ENCODE results near the gene GPC3.

Gene GPC3

GRCh38 chrX:133587818-133588217, 397.6 kb downstream of the GPC3 start:
- FAIRE-seq = no peak

- no peak for FAIRE-seq
These were observed 398.3 kb downstream of the GPC3 start for GRCh38 chrX:133587071-133587470.

- no peak for FAIRE-seq
These were observed 399.0 kb downstream of the GPC3 start for GRCh38 chrX:133586443-133586842.

GRCh38 chrX:133583825-133584224, 401.6 kb downstream of the GPC3 start:
- no peak for FAIRE-seq

- FAIRE-seq = no peak
These were observed 404.8 kb downstream of the GPC3 start for GRCh38 chrX:133580625-133581024.

- no peak for FAIRE-seq
These were observed 405.8 kb downstream of the GPC3 start for GRCh38 chrX:133579631-133580030.

GRCh38 chrX:133576876-133577275, 408.5 kb downstream of the GPC3 start:
- no peak for FAIRE-seq

- no peak for FAIRE-seq
These were observed 409.8 kb downstream of the GPC3 start for GRCh38 chrX:133575501-133576136.

- FAIRE-seq = no peak
These were observed 410.7 kb downstream of the GPC3 start for GRCh38 chrX:133574716-133575115.

- FAIRE-seq = peak; percentile 78
These were observed 414.8 kb downstream of the GPC3 start for GRCh38 chrX:133570549-133570948.

GRCh38 chrX:133569217-133569616, 416.2 kb downstream of the GPC3 start:
- no peak for FAIRE-seq

- no peak for FAIRE-seq
These were observed 417.3 kb downstream of the GPC3 start for GRCh38 chrX:133568109-133568508.

GRCh38 chrX:133566876-133567275, 418.5 kb downstream of the GPC3 start:
- no peak for FAIRE-seq

GRCh38 chrX:133563705-133564104, 421.7 kb downstream of the GPC3 start:
- FAIRE-seq = no peak

- no peak for FAIRE-seq
These were observed 424.1 kb downstream of the GPC3 start for GRCh38 chrX:133561251-133561650.

GRCh38 chrX:133559909-133560308, 425.5 kb downstream of the GPC3 start:
- no peak for FAIRE-seq

- no peak for FAIRE-seq
These were observed 429.5 kb downstream of the GPC3 start for GRCh38 chrX:133555782-133556458.

- FAIRE-seq = no peak
These were observed 434.5 kb downstream of the GPC3 start for GRCh38 chrX:133550665-133551485.

GRCh38 chrX:133549295-133549933, 436.0 kb downstream of the GPC3 start:
- FAIRE-seq = no peak

GRCh38 chrX:133546441-133546840, 439.0 kb downstream of the GPC3 start:
- FAIRE-seq = no peak

GRCh38 chrX:133544778-133545177, 440.6 kb downstream of the GPC3 start:
- FAIRE-seq = no peak

GRCh38 chrX:133544115-133544514, 441.3 kb downstream of the GPC3 start:
- FAIRE-seq = no peak

- FAIRE-seq = no peak
These were observed 441.7 kb downstream of the GPC3 start for GRCh38 chrX:133543654-133544053.

All from colon (tissue), 2 donors.